Activated CD4-positive, alpha-beta T cell treated with anti-CD3 and anti-CD28 coated beads, Interleukin-2, amount 10 ng/mL, durations not matched to agents 7 days and 5 days (primary cell): ENCODE data around the gene TMEM86B. TPM values are rescaled to one million over a fixed set of nuclear protein-coding genes. Genes with fewer than 3 reads are reported as not detected.

Experiments
- CTCF ChIA-PET: fragments of 350-600 bp; sonication (Branson Sonifier 250); formaldehyde crosslinking; loops from one replicate; lab custom pipeline; 2021; ENCODE audit warnings: antibody characterized with exemption; lab: Charles Lee
- POLR2A ChIA-PET: fragments of 350-600 bp; sonication (Branson Sonifier 250); formaldehyde crosslinking; loops from one replicate; lab custom pipeline; 2021; ENCODE audit warnings: antibody characterized with exemption; lab: Charles Lee
- DNase-seq: peaks from one replicate; pipeline ENCODE4 v3.0.0-alpha.2; 2020
- H3K27ac Mint-ChIP-seq: one replicate; pipeline ENCODE4 v1.8.0; 2021; ENCODE audit warnings: mild to moderate bottlenecking, moderate library complexity, mixed read lengths
- H3K27me3 Mint-ChIP-seq: one replicate; pipeline ENCODE4 v1.8.0; 2021; ENCODE audit warnings: mixed read lengths
- H3K36me3 Mint-ChIP-seq: one replicate; pipeline ENCODE4 v1.8.0; 2021; ENCODE audit warnings: low read depth, mixed read lengths
- H3K4me1 Mint-ChIP-seq: one replicate; pipeline ENCODE4 v1.8.0; 2021; ENCODE audit warnings: mixed read lengths
- H3K4me3 Mint-ChIP-seq: one replicate; pipeline ENCODE4 v1.8.0; 2021; ENCODE audit warnings: mild to moderate bottlenecking, moderate library complexity, mixed read lengths
- H3K9me3 Mint-ChIP-seq: one replicate; pipeline ENCODE4 v1.8.0; 2021; ENCODE audit warnings: mixed read lengths
- total RNA-seq, 2 experiments: library from RNA; stranded (reverse); gene quantifications; one replicate each; pipeline ENCODE4 v1.2.3, GENCODE V29; 2021

Gene TMEM86B, protein sequence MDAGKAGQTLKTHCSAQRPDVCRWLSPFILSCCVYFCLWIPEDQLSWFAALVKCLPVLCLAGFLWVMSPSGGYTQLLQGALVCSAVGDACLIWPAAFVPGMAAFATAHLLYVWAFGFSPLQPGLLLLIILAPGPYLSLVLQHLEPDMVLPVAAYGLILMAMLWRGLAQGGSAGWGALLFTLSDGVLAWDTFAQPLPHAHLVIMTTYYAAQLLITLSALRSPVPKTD
- 10 to 100 TPM; 12.7 to 16.7 TPM for total RNA-seq

DNA sequence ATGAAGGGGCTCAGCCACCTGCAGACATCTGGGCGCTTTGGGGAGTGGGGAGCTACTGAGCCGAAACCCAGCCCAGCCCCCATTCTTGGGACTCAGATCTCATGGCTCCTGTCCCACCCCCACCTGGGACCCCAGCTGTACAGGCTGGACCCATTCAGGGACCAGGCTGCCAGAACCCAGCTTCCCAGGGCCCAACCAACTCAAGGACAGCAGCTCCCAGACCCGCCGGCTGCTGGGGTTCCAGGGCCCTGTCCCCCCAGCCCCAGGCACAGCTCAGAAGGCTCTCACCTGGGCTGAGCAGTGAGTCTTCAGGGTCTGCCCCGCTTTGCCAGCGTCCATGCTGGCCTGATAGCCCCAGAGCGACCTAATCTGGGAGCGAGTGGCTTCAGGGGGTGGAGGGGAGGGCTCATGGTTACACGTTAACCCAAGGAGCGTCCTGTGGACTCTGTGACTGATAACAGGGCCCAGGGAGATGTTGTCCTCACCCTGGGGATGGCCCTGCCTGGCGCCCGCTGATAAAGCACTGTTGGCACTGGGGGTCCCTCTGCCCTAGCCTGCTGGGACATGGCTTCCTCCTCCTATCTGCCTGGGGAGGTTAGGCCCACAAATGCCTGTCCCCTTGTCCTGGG is at the start of gene TMEM86B:
Gene TMEM86B, minus strand, starts transcription at position 361 of the 629 bp plus-strand sequence. Its CDS starts 22 bp downstream, at position 339.
- CTCF ChIA-PET = interaction anchor here (1.0 kb wide), 1 partner anchor 103 kb away, joined by 3 read pairs; no protein-coding TSS in a partner anchor
- Mint-ChIP-seq H3K27me3 (no peaks in the 10 kb centered on the region), H3K4me1 (no peaks in the 10 kb centered on the region), H3K4me3 (no peak within 1 kb of the TSS), H3K27ac (peak within 1 kb of the TSS; percentile 13), H3K36me3 (peaks cover 36% of the 10 kb centered on the region), H3K9me3 (no peaks in the 10 kb centered on the region)
- no peak for DNase-seq
- POLR2A ChIA-PET = no interaction called here

DNA sequence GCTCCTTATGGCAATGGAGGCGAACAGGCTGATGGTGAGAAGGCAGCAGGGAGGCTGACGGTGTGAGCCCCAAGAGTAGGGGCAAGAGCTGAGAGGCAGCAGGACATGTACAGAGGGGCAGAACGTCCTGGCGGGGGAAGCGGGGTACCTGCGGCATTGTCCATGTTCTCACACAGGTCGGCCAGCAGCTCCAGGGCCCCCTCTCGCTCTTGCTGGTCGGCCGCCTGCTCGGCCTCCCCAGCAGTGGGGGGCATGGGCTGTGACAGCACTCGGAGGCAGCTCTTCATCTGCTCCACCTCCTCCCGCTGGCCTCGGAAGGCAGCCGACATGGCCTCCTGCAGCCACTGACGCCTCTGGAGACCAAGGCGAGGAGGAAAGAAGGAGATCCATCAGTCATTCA is 48.9 kb upstream of the TMEM86B start:
- DNase-seq = no peak
- Mint-ChIP-seq H3K36me3 (peaks cover 11% of the 10 kb centered on the region), H3K27me3 (no peaks in the 10 kb centered on the region), H3K9me3 (no peaks in the 10 kb centered on the region), H3K4me3 (no peak overlapping the region), H3K4me1 (peaks cover 45% of the 10 kb centered on the region), H3K27ac (peak overlapping the region; percentile 91)
- ChIA-PET CTCF (interaction anchor here (0.6 to 1.7 kb wide), 5 partner anchors 10 to 1048 kb away, joined by 3 to 4 read pairs (median 4); partner anchors contain the start of gene PPP6R1), POLR2A (interaction anchor here (0.6 kb wide), 1 partner anchor 122 kb away, joined by 3 read pairs; no protein-coding TSS in a partner anchor)

DNA sequence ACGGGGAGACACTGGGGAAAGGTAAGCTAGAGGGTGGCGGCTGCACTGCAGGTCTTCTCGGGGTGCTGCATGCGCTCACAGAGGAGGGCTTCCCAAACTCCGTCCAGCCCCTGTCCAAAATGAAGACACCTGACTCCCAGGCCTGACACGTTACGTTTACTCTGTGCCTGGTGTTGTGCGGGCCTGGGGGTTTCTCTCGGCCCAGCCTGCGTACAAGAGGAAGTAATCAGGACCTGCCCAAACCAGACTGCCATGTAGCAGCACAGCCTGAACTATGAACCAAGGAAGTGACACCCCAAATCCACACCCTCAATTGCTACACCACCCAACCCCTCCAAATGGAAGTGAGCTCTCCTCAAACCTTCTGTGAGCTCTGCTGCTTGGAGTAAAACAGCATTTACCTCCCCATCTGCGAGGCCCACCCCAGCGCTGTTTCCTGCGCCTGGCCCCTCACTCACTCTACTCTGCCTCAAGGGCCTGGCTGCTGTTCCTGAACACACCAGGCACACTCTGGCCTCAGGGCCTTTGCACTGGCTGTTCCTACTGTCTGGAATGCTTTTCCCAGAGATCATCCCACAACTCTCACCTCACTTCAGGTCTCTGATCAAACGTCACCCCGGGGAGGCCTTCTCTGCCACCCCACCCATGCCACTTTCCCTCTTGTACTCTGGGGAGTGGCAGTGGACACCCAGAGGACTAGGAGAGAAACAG is 48.3 kb upstream of the TMEM86B start:
- Mint-ChIP-seq H3K27ac (peak overlapping the region; percentile 91), H3K27me3 (no peaks in the 10 kb centered on the region), H3K4me3 (peak overlapping the region; percentile 22), H3K9me3 (no peaks in the 10 kb centered on the region), H3K4me1 (peaks cover 45% of the 10 kb centered on the region), H3K36me3 (peaks cover 16% of the 10 kb centered on the region)
- ChIA-PET CTCF (interaction anchor here (1.2 to 1.7 kb wide), 4 partner anchors 10 to 17 kb away, joined by 3 to 4 read pairs (median 4); partner anchors contain the start of gene PPP6R1), POLR2A (interaction anchor here (0.6 kb wide), 1 partner anchor 123 kb away, joined by 3 read pairs; no protein-coding TSS in a partner anchor)
- no peak for DNase-seq

DNA sequence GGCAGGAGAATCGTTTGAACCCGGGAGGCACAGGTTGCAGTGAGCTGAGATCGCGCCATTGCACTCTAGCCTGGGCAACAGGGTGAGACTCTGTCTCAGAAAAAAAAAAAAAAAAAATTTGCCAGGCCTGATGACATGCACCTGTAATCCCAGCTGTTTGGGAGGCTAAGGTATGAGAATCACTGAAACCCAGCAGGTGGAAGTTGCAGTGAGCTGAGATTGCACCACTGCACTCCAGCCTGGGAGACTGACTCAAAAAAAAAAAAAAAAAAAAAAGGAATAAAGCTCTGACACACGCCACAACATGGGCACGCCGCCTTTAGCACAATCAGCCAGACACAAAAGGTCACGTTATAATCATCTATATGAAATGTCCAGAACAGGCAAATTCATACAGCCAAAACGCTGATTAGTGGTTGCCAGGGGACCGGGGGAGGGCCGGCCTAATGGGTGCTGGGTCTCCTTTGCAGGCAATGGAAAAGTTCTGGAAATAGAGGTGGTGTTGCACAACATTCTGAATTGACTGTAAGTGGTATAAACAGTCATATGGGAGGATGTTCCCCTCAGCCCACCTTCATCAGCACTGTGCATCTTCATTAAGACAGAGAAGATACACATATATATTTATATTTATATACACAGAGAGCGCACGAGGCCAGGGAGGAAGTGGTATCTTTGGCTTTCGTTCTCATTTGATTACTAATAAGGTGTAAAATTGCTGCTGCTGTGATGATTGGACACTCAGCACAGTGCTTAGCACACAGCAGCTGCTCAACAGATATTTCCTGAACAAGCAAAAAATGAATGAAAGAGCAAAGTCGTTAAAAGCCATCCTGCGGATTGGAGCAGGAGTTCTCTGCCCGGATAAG is 47.5 kb upstream of the TMEM86B start:
- POLR2A ChIA-PET = no interaction called here
- peak overlapping the region; percentile 22 for H3K4me3 Mint-ChIP-seq
- peaks cover 16% of the 10 kb centered on the region for H3K36me3 Mint-ChIP-seq
- peaks cover 41% of the 10 kb centered on the region for H3K4me1 Mint-ChIP-seq
- no peaks in the 10 kb centered on the region for H3K27me3 Mint-ChIP-seq
- H3K9me3 Mint-ChIP-seq = no peaks in the 10 kb centered on the region
- DNase-seq = no peak
- peak overlapping the region; percentile 91 for H3K27ac Mint-ChIP-seq
- CTCF ChIA-PET = interaction anchor here (1.2 to 1.6 kb wide), 3 partner anchors 9 to 16 kb away, joined by 3 to 4 read pairs (median 4); no protein-coding TSS in a partner anchor

DNA sequence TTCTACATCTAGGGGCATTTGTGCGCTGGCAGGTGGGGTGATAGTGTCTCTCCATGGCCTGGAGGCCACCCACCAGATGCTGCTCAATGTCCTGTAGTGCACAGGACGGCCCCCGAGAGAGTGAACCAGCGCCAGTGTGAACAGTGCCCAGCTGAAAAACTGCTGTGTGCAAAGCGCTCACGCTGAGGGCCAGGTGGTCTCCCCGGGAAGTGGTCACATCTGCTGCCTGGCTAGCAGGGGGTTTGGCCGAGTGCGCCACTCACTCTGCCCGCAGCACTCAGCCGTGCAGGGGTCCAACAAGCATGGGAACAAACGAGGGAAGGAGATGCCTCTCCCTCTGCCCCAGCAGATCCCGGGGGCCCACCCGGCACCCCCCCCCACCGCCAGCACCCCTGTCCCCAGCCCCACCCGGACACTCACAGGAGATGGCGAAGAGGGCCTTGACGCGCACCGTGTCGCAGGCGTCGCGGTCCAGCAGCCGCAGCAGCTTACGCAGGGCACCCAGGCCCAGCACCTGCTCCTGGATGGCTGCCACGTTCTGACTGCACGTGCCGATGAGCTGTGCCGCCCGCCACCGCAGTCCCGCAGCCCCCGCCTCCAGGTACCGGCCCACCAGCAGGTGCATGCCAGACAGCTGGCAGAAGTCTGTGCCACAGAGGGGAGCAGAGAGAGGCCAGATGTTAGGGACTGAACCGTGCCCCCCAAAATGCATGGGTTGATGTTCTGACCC is 45.6 kb upstream of the TMEM86B start:
- Mint-ChIP-seq H3K36me3 (peaks cover 22% of the 10 kb centered on the region), H3K4me1 (peaks cover 27% of the 10 kb centered on the region), H3K27me3 (no peaks in the 10 kb centered on the region), H3K9me3 (no peaks in the 10 kb centered on the region), H3K4me3 (no peak overlapping the region), H3K27ac (no peak overlapping the region)
- POLR2A ChIA-PET = no interaction called here
- CTCF ChIA-PET = no interaction called here
- no peak for DNase-seq

DNA sequence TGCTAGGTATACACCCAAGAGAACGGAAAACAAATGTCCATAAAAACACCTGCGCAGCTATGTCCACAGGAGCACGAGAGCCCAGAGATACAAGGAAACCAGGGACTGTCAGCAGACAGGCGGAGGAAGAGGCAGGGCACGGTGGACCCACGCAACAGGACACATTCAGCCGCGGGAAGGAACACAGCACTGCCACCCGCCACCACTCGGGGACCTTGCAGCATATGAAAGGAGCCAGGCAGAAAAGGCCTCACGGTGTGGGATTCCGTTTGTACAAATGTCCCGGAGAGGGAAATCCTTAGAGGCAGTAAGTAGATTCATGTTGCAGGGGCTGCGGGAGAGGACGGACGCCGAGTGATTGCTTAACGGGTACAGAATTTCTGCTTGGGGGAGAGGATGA is 43.6 kb upstream of the TMEM86B start:
- H3K9me3 Mint-ChIP-seq = no peaks in the 10 kb centered on the region
- CTCF ChIA-PET = interaction anchor here (0.6 kb wide), 1 partner anchor 18 kb away, joined by 3 read pairs; no protein-coding TSS in a partner anchor
- peaks cover 21% of the 10 kb centered on the region for H3K36me3 Mint-ChIP-seq
- H3K4me3 Mint-ChIP-seq = no peak overlapping the region
- H3K27me3 Mint-ChIP-seq = no peaks in the 10 kb centered on the region
- DNase-seq = no peak
- POLR2A ChIA-PET = no interaction called here
- H3K27ac Mint-ChIP-seq = no peak overlapping the region
- H3K4me1 Mint-ChIP-seq = peaks cover 15% of the 10 kb centered on the region

DNA sequence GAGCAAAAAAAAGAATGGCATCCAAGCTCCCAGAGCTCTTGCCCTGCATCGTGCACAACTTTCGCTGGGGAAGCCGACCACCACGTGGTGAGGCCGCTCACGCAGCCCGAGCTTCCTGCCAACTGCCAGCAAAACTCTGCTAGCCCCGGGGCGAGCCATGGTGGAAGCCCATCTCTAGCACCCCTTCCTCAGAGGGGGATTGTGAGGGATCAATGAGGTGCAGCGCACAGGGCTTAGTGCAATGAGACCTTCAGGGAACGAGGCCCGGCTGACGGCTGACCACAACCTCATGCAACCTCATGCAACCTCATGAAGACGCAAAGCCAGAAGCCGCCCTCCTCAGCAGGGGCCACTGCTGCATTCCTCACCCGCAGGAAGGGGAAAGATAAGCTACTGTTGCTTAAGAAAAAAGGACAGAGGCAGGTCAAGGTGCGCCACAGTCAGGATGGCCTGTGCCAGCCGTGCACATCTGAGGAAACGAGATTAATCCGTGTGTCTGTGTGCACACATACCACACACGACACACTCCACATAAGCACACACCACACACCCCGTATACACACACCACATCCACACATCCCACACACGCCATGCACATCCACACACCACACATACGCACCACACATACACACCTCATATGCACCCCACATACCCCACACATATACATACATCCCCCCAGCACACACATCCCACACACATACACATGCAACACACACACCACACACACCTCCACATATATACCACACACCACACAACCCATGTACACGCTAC is 41.8 kb upstream of the TMEM86B start:
- Mint-ChIP-seq H3K27me3 (no peaks in the 10 kb centered on the region), H3K9me3 (peaks cover 7% of the 10 kb centered on the region), H3K4me3 (no peak overlapping the region), H3K36me3 (peaks cover 22% of the 10 kb centered on the region), H3K27ac (no peak overlapping the region), H3K4me1 (peaks cover 3% of the 10 kb centered on the region)
- DNase-seq = no peak
- ChIA-PET POLR2A (no interaction called here), CTCF (interaction anchor here (1.0 to 1.4 kb wide), 2 partner anchors 9 to 10 kb away, joined by 3 to 5 read pairs; partner anchors contain the start of gene HSPBP1)

DNA sequence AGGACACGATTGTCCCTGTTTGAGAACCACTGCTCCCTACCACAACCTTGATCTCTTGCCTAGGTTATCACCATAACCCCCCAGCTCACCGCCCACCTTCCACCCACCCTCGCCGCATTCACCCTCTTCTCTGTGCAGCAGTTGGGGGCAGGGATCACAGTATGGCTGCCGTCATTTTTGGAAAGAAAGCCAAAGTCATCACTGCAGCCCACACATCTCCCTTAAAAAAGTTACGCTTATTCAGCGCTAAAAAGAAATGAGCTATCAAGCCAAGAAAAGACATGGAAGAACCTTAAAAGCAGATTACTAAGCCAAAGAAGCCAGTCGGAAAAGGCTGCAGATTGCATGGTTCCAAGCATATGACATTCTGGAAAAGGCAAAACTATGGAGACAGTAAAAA is 40.7 kb upstream of the TMEM86B start:
- Mint-ChIP-seq H3K4me1 (peaks cover 3% of the 10 kb centered on the region), H3K27ac (no peak overlapping the region), H3K27me3 (no peaks in the 10 kb centered on the region), H3K9me3 (peaks cover 7% of the 10 kb centered on the region), H3K36me3 (peaks cover 22% of the 10 kb centered on the region), H3K4me3 (no peak overlapping the region)
- no peak for DNase-seq
- ChIA-PET POLR2A (no interaction called here), CTCF (interaction anchor here (1.3 to 1.4 kb wide), 2 partner anchors 10 to 69 kb away, joined by 4 to 5 read pairs; partner anchors contain the start of gene HSPBP1)

DNA sequence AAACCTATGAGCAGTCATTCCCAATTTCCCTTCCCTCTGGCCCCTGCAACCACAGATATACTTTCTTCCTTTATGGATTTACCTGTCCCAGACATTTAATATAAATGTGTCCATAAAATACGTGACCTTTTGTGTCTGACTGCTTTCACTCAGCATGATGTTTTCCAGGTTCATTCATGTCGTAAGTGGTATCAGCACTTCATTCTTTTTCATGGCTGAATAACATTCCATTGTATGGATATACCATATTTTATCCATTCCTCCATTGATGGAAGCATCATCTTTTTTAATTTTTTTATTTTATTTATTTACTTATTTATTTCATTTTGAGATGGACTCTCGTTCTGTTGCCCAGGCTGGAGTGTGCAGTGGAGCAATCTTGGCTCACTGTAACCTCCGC is 38.3 kb upstream of the TMEM86B start:
- peaks cover 7% of the 10 kb centered on the region for H3K9me3 Mint-ChIP-seq
- ChIA-PET POLR2A (no interaction called here), CTCF (interaction anchor here (0.6 to 1.2 kb wide), 2 partner anchors 10 to 22 kb away, joined by 3 to 4 read pairs; no protein-coding TSS in a partner anchor)
- H3K27ac Mint-ChIP-seq = no peak overlapping the region
- H3K4me3 Mint-ChIP-seq = no peak overlapping the region
- H3K36me3 Mint-ChIP-seq = peaks cover 19% of the 10 kb centered on the region
- no peaks in the 10 kb centered on the region for H3K27me3 Mint-ChIP-seq
- peaks cover 3% of the 10 kb centered on the region for H3K4me1 Mint-ChIP-seq
- no peak for DNase-seq

DNA sequence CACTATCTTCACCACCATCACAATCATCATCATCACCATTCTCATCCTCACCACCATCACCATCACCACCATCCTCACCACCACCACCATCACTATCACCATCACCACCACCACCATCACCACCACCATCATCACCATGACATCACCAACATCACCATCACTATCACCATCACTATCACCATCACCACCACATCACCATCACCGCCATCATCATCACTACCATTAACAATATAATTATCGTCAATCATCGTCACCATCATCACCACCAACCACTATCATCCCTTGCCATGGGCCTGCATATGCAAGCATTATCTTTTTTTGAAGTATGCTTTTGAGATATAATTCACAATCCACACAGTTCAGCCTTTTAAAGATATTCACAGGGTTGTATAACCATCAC is 37.8 kb upstream of the TMEM86B start:
- H3K4me3 Mint-ChIP-seq = no peak overlapping the region
- peaks cover 3% of the 10 kb centered on the region for H3K4me1 Mint-ChIP-seq
- CTCF ChIA-PET = no interaction called here
- H3K36me3 Mint-ChIP-seq = peaks cover 19% of the 10 kb centered on the region
- no peak for DNase-seq
- no peaks in the 10 kb centered on the region for H3K27me3 Mint-ChIP-seq
- H3K9me3 Mint-ChIP-seq = peaks cover 7% of the 10 kb centered on the region
- POLR2A ChIA-PET = no interaction called here
- H3K27ac Mint-ChIP-seq = no peak overlapping the region
